Astrocyte of the spinal cord (primary cell): ENCODE measurements around the gene CERS3.

Experiments used
- DNase-seq: peaks from one replicate; pipeline ENCODE4 v3.0.0; 2011; ENCODE audit warnings: low read depth, low spot score
- H3K4me3 ChIP-seq: 2 replicates; pipeline ENCODE4 v1.5.1; 2011; ENCODE audit warnings: low read depth, mild to moderate bottlenecking, low read length, moderate library complexity
- in situ Hi-C: cut with HindIII; loops from 2 replicates; pipeline ENCODE4 v1.10.0; 2017; ENCODE audit warnings: low sequenced_read_pairs
- TF ChIP-seq, protein P1 (sequence below): IDR thresholded peaks from 2 replicates; pipeline ENCODE4 v1.5.1; 2012; ENCODE audit warnings: low read depth, mild to moderate bottlenecking, low read length, inconsistent platforms

The CERS3 gene

DNA sequence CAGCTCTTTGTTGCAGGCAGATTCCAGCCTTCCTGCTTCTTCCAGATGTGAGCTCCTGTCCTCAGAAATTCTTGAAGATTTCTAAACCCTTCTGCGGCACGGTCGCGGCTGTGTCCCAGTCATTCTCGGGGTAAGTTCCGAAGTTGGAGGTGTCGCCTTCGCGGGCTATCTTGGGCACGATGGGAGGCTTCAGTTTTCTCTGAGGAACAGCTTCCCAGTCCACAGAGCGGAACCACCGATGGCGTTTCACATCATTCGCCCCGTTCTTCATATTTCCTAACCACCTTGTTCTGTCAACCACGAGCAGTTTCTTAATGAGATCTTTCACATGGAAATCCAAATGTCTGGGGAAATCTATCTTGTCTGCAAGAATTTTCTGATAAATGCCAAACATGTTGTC is 24.7 kb upstream of the CERS3 start:
- no peak for DNase-seq
- in situ Hi-C loops = no loop called here
- TF ChIP-seq, protein P1, sequence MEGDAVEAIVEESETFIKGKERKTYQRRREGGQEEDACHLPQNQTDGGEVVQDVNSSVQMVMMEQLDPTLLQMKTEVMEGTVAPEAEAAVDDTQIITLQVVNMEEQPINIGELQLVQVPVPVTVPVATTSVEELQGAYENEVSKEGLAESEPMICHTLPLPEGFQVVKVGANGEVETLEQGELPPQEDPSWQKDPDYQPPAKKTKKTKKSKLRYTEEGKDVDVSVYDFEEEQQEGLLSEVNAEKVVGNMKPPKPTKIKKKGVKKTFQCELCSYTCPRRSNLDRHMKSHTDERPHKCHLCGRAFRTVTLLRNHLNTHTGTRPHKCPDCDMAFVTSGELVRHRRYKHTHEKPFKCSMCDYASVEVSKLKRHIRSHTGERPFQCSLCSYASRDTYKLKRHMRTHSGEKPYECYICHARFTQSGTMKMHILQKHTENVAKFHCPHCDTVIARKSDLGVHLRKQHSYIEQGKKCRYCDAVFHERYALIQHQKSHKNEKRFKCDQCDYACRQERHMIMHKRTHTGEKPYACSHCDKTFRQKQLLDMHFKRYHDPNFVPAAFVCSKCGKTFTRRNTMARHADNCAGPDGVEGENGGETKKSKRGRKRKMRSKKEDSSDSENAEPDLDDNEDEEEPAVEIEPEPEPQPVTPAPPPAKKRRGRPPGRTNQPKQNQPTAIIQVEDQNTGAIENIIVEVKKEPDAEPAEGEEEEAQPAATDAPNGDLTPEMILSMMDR = no peak
- H3K4me3 ChIP-seq = no peak overlapping the region

DNA sequence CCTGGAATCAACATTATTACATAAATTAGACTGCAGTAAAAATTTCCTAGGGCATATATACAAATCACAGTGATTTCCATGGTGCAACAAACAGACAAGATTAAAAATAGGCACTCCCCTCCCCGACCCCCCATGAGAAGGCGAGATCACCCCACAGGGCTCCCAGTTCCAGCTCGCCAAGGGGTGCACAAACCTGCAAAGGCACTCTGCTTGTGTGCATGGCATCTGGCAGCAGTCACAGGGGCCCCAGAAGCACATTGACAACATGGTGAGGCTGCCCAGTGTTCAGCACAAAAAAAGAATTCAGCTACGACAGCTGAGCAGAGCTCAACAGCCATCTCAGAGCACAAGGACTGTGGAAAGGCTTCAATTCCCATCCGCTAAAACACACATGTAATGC is 19.2 kb upstream of the CERS3 start:
- in situ Hi-C loops = no loop called here

DNA sequence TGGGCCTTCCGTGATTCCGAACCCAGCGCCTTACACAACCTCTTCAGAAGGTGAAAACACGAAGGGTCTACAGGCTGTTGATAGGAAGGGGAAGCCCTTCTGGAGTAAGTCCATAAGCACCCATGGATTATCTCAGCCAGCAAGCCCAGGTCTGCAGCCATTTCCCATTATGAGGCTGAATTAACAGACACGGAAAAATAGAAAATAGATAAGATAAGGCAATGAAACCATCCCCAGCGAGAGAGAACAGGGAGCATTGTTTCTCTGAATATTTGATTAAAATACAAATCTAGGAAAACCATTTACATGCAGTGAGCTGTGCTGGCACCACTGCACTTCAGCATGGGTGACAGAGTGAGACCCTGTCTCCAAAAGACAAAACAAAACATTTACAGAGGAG is 16.2 kb upstream of the CERS3 start:
- TF ChIP-seq, protein P1 = no peak
- DNase-seq = no peak
- in situ Hi-C loops = no loop called here

More for the DNA sequence above, 19.2 kb upstream of the CERS3 start:
- TF ChIP-seq, protein P1 = no peak
- DNase-seq = no peak
- no peak overlapping the region for H3K4me3 ChIP-seq

DNA sequence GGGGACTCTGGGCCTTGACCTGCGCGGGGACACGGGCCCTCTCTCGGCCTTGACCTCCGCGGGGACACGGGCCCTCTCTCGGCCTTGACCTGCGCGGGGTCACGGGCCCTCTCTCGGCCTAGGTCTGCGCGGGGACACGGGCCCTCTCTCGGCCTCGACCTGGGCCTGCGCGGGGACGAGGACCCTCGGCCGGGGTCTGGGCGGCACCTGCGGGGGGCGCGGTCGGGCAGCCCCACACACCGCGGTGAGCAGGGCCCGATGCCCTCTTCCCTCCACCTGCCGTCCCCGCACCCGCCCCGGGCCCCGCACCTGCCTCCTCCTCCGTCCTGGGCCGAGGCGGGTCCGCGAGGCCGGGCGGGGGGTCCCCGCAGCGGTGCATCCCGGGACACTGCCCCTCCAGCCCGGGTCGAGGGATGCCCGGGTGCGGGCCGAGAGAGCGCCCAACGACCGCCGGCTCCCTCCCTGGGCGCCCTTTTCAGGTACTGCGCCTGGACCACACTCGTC is 15.6 kb upstream of the CERS3 start:
- TF ChIP-seq, protein P1 = no peak
- DNase-seq = no peak
- H3K4me3 ChIP-seq = no peak overlapping the region
- in situ Hi-C loops = no loop called here

More for the DNA sequence above, 16.2 kb upstream of the CERS3 start:
- no peak overlapping the region for H3K4me3 ChIP-seq

DNA sequence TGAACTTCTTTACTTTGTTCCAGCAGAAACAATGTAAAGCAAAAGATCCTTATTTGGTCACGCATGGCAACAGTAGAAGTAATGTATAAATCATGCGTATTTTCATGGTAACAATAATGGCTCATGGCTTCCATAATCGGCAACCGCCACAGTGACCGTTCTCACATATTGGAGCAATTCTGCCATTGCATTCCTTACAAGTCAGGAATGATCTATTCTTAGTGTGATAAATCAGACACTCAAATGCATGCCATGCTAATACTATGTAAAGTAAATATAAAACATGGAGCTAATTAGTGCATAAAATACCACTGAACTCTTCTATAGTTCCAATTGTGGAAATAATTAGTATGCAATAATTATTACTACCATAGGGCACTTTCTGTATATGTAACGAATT is 13.5 kb upstream of the CERS3 start:
- in situ Hi-C loops = no loop called here
- DNase-seq = no peak
- TF ChIP-seq, protein P1 = no peak
- no peak overlapping the region for H3K4me3 ChIP-seq

DNA sequence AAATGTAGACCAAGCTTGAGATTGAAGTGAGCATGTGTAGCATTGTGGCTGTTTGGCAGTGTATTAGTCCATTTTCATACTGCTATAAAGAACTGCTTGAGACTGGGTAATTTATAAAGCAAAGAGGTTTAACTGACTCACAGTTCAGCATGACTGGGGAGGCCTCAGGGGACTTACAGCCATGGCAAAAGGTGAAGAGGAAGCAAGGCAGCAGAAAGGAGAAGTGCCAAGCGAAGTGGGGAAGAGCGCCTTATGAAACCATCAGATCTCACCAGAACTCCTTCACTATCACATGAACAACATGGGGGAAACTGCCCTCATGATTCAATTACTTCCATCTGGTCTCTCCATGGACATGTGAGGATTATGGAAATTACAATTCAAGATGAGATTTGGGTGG is 8.6 kb upstream of the CERS3 start:
- H3K4me3 ChIP-seq = no peak overlapping the region
- in situ Hi-C loops = no loop called here
- DNase-seq = no peak
- TF ChIP-seq, protein P1 = no peak

DNA sequence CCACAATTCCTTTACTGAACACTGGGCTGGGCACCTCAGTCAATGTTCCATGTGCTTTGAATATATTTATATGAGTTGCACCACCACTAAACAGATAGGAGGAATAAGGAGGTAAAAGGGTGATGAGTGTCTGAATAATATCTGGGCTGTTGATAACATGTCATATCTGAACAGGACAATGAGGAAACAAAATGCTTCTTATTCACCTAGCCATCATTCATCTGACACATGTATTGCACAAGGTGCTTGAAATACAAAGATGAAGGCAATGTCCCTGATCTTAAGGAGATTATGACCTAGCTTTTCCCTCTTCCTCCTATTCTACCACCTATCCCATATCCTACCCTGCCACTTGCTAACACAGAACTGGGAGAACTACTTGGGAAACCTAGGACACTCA is 8.0 kb upstream of the CERS3 start:
- in situ Hi-C loops = no loop called here
- no peak overlapping the region for H3K4me3 ChIP-seq
- no peak for DNase-seq
- TF ChIP-seq, protein P1 = no peak
